ACC112 (cell line): ENCODE data around the gene TNFSF9.
"Not testable (repeated sequence)": the region's sequence is repeated elsewhere in the genome, so short reads cannot be mapped to it uniquely, and the experiment has no call there.

Experiments
- H2AFZ ChIP-seq: fragments of 200-600 bp; sonication (generic); one replicate; pipeline ENCODE4 v1.6.0; 2017; ENCODE audit warnings: antibody characterized with exemption, low read length; ENCODE audit not compliant: unreplicated experiment
- H3K27ac ChIP-seq: fragments of 200-600 bp; sonication (generic); 2 replicates; pipeline ENCODE4 v1.5.1; 2014; ENCODE audit warnings: low read depth, mild to moderate bottlenecking, antibody characterized with exemption, low read length, moderate library complexity
- H3K27me3 ChIP-seq: fragments of 200-600 bp; sonication (generic); 2 replicates; pipeline ENCODE4 v1.6.1; 2014; ENCODE audit warnings: mild to moderate bottlenecking, antibody characterized with exemption, low read length, moderate library complexity, mixed read lengths; ENCODE audit not compliant: insufficient read depth
- H3K36me3 ChIP-seq: fragments of 200-600 bp; sonication (generic); 2 replicates; pipeline ENCODE4 v1.6.1; 2016; ENCODE audit warnings: mild to moderate bottlenecking, antibody characterized with exemption, low read length, moderate library complexity, mixed read lengths; ENCODE audit not compliant: insufficient read depth
- H3K4me1 ChIP-seq: fragments of 200-600 bp; sonication (generic); one replicate; pipeline ENCODE4 v1.6.1; 2016; ENCODE audit warnings: low read length, mixed read lengths; ENCODE audit not compliant: insufficient read depth, unreplicated experiment, control insufficient read depth
- H3K4me3 ChIP-seq: fragments of 200-600 bp; sonication (generic); 2 replicates; pipeline ENCODE4 v1.5.1; 2014; ENCODE audit warnings: mild to moderate bottlenecking, low read depth, low read length
- H3K79me2 ChIP-seq: fragments of 200-600 bp; sonication (generic); one replicate; pipeline ENCODE4 v1.6.0; 2016; ENCODE audit warnings: low read length; ENCODE audit not compliant: control insufficient read depth, unreplicated experiment, insufficient read depth

Gene TNFSF9

DNA sequence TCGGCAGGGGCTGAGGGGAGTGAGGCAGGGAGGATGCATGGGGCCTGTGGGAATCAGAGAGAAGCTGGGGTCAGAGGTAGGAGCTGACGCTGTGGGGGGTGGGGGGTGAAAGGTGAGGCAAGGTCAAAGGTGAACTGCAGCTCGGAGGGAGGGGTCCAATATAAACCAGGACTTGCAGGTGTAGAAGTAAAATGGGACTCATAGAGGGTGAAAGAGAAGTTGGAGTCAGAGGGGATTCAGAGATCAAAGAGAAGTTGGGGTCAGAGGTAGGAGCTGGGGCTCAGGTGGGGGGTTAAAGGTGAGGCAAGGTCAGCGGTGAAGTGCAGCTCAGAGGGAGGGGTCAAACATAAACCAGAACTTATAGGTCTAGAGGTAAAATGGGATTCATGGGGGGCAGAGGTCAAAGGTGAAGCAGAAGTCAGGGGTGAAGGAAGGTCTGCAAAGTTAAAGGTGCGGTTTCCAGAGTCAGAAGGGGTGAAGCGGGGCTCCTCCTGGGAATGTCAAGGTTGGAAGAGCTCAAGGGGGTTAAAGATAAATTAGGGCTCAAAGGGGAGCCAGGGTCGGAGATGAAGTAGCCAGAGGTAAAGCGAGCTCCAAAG, 36.3 kb upstream of the TNFSF9 start:
- Histone ChIP-seq H3K27ac (no peak overlapping the region), H2AFZ (no peak overlapping the region), H3K36me3 (no peaks in the 10 kb centered on the region), H3K4me1 (no peaks in the 10 kb centered on the region), H3K4me3 (no peak overlapping the region), H3K27me3 (0 out of 2 replicates have a peak, but pooled peaks cover 5% of the 10 kb centered on the region), H3K79me2 (no peaks in the 10 kb centered on the region)

DNA sequence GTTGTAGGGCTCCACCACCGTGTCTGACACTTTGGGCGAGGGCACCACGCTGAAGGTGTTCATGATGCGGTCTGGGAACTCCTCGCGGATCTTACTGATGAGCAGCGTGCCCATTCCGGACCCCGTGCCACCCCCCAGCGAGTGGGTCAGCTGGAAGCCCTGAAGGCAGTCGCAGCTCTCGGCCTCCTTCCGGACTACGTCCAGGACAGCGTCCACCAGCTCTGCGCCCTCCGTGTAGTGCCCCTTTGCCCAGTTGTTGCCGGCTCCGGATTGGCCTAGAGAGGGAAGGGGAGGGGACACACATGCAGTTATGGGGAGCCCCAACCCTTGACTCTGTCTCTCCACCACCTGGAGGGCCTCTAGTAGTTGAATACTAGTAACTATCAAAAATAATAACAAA, 34.9 kb upstream of the TNFSF9 start:
- H3K4me3 ChIP-seq, result no peak overlapping the region
- H3K27me3 ChIP-seq, result peaks cover 12% of the 10 kb centered on the region
- no peaks in the 10 kb centered on the region for H3K79me2 ChIP-seq
- H3K4me1 ChIP-seq, result no peaks in the 10 kb centered on the region
- H3K27ac ChIP-seq, result no peak overlapping the region
- no peak overlapping the region for H2AFZ ChIP-seq
- H3K36me3 ChIP-seq, result no peaks in the 10 kb centered on the region

DNA sequence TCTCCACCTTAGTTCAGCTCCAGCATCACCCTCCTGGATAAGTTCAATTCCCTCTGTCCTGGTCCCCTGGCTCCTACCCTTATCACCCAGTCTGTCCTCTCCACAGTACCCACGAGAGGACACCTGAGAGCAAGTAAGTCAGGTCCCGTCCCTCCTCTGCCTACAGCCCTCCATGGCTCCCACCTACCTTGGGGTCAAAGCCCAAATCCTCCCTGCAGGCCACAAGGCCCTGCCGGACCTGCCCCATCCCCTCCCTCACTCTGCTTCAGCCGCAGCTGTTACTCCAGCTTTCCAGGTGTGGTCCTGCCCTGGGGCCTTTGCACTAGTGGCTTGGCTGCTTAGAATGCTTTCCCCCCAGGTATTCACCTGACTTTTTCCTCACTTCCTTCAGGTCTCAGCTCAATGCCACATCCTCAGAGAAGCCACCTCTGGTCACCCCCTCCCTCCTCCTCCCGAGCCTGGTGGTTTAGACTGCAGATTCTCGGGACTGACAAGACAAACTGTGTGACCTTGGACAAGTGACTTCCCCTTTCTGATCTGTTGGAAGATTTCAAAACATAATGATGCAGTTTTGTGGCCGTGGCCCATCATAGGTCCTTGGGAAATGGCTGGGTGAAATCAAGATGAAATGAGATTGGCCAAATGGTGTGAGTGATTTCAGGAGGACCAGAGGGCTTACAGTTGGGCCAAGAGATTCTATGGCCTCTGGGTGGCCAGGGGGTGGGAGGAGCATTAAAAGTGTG, 32.4 kb upstream of the TNFSF9 start:
- H3K79me2 ChIP-seq, result no peaks in the 10 kb centered on the region
- H2AFZ ChIP-seq, result no peak overlapping the region
- H3K4me1 ChIP-seq, result no peaks in the 10 kb centered on the region
- H3K36me3 ChIP-seq, result no peaks in the 10 kb centered on the region
- peaks cover 31% of the 10 kb centered on the region for H3K27me3 ChIP-seq
- H3K27ac ChIP-seq, result no peak overlapping the region
- no peak overlapping the region for H3K4me3 ChIP-seq

DNA sequence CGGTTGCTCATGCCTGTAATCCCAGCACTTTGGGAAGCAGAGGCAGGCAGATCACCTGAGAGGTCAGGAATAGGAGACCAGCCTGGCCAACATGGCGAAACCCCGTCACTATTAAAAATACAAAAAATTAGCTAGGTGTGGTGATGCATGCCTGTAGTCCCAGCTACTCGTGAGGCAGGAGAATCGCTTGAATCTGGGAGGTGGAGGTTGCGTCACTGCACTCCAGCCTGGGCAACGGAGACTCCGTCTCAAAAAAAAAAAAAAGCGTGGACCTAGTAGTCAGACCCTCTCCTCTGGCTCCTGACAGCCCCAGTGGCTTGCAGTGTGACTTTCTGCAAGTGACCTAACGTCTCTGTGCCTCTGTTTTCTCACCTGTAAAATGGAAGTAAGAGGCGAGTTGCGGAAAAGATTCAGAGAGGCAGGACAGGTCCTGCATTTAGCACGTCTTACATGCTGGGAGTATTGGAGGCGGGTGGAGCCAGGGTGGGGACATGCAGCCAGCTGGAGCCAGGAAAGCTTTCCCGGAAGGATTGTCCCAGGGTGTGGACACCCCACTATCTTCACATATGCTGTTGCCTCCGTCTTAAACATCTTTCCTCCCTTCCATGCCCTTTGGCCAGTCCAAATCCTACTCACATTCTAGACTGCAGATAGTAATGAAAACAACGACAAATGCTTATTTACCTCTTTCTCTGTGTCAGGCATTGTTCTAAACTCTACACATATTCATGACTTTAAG, 31.6 kb upstream of the TNFSF9 start:
- no peak overlapping the region for H3K4me3 ChIP-seq
- H2AFZ ChIP-seq, result no peak overlapping the region
- H3K4me1 ChIP-seq, result no peaks in the 10 kb centered on the region
- no peak overlapping the region for H3K27ac ChIP-seq
- H3K36me3 ChIP-seq, result no peaks in the 10 kb centered on the region
- no peaks in the 10 kb centered on the region for H3K79me2 ChIP-seq
- H3K27me3 ChIP-seq, result peaks cover 31% of the 10 kb centered on the region

DNA sequence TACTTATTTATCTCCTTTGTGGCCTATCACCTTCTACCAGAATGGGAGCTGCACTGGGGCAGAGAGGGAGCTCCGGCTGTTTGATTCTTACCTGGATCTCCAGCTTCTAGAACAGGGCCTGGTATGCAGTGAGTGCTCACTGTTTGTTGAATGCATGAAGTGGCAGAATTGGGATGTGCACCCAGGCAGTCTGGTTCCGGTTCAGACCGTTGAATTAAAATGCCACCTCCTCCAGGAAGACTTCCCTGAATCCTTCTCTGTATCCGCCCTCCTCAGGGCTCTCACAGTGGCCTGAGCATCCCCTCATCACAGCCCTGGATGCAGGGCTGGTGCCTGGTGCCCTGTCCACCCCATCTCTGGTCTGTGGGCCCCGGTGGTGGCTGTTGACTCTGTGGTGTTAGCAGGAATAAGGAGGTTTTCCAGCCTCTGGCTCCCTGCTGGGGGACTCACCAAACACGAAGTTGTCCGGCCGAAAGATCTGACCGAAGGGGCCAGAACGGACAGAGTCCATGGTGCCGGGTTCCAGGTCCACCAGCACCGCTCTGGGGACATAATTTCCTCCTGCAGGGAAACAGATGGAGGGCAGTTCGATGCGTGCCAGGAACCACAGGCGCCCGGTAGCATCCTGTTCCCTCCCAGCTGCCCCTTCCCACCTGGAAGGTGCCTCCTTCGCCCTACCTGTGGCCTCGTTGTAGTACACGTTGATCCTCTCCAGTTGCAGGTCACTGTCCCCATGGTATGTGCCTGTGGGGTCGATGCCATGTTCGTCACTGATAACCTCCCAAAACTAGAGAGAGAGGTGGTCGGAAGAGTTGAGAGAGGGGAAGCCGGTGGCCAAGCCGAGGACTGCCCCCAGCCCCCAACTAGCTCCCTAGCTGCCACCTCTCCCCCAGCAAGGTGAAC, 29.7 kb upstream of the TNFSF9 start:
- Histone ChIP-seq H3K4me3 (no peak overlapping the region), H3K27me3 (peaks cover 31% of the 10 kb centered on the region), H3K36me3 (no peaks in the 10 kb centered on the region), H3K27ac (no peak overlapping the region), H3K79me2 (no peaks in the 10 kb centered on the region), H2AFZ (no peak overlapping the region), H3K4me1 (no peaks in the 10 kb centered on the region)

DNA sequence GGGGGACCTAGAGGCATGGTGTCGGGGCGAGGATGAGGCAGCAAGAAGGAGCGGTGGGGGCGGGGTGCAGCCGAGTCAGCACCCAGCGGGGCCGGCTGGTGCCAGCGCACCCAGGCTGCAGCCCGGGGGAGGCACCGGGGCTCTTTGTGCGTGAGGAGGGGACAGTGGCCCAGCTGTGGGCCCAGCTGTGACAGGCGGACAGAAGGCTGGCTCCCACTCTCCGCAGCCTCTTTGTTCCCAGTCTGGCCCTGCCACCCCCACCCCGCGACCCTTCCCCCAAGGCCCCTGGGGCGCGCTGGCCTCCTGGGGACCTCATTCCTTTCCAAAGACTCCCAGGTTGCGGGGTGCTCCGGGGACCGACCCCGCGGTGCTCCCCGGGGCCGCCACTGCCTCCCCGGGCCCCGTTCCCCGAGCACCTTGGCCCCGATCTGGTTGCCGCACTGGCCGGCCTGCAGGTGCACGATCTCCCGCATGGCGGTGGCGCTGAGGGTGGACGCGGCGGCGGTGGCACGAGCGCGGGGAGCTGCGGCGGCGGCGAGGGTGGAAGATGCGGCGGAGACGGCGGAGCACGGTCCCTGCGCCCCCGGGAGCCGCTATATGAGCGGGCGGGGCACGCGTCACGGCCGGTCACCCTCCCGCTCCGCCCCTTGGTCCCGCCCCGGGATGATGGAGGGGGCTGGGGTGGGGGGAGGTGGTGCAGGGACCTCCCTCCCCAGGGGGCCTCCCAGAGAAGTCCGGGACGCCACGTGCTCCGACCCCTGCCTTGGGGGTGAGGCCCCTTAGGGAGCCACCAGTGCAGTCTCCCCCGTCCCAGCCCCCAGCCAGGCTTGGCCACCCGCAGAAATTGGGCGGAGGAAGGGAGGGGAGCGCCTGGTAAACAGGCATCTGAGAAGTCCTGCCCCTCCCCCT, 28.8 kb upstream of the TNFSF9 start, which contains the start of gene TUBB4A:
TSS of gene TUBB4A (minus strand) at position 570 of the 909 bp plus-strand sequence. CDS start at position 473, 97 bp downstream.
- H3K27ac ChIP-seq, result no peak within 1 kb of the TSS
- peaks cover 31% of the 10 kb centered on the region for H3K27me3 ChIP-seq
- H3K4me1 ChIP-seq, result no peaks in the 10 kb centered on the region
- no peaks in the 10 kb centered on the region for H3K79me2 ChIP-seq
- H2AFZ ChIP-seq, result no peak within 1 kb of the TSS
- H3K4me3 ChIP-seq, result peak within 1 kb of the TSS; percentile 62
- no peaks in the 10 kb centered on the region for H3K36me3 ChIP-seq

DNA sequence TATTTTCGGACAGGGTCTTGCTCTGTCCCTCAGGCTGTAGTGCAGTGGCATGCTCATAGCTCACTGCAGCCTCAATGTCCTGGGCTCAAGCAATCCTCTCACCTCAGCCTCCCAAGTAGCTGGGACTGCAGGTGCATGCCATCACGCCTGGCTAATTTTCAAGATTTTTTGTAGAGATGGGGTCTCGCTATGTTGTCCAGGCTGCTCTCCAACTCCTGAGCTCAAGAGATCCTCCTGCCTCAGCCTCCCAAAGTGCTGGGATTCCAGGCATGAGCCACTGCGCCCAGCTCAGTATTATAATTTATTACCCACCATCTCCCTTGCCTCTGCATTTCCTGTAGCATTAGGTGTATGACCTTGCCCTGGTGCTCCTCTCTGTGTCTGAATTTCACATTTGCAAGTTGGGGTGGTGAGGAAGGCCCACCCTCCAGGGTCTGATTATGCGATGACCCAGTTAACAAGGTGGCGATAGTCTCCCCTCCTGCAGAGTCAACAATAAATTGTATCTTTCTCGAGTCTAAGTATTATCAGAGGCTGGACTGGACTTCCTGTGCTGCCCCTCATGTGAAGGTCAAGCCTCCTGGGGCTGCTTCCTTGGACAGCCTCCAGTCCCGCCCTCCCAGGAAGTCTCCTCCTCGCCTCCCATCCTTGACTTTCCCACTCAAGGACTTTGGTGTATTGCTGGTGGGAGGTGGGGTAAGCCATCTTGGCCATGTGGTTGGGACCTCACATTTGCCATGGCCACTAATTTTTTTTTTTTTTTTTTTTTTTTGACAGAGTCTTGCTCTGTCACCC, 27.2 kb upstream of the TNFSF9 start:
- no peaks in the 10 kb centered on the region for H3K36me3 ChIP-seq
- H3K79me2 ChIP-seq, result no peaks in the 10 kb centered on the region
- no peaks in the 10 kb centered on the region for H3K4me1 ChIP-seq
- H2AFZ ChIP-seq, result no peak overlapping the region
- H3K4me3 ChIP-seq, result no peak overlapping the region
- H3K27ac ChIP-seq, result no peak overlapping the region
- H3K27me3 ChIP-seq, result peaks cover 31% of the 10 kb centered on the region

DNA sequence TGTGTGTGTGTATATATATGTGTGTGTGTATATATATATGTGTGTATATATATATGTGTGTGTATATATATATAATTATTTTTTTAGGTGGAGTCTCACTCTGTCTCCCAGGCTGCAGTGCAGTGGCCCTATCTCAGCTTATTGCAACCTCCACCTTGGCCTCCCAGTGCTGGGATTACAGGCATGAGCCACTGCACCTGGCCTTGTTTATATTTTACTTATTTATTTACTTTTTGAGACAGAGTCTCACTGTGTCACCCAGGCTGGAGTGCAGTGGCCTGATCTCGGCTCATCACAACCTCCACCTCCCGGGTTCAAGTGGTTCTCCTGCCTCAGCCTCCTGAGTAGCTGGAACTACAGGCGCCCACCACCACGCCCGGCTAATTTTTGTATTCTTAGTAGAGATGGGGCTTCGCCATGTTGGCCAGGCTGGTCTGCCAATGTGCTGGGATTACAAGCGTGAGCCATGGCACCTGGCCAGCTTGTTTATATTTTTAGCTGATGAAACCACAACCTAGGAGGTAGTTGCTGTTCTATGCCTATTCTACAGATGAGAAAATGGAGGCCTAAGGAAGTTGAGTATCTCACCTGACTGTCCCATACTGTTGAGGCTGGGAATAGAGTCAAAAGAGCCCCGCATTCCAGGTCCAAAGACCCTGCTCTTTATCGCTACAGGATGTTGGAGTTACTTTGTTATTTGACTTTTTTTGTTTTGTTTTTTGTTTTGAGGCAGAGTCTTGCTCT, 22.6 kb upstream of the TNFSF9 start:
- H3K79me2 ChIP-seq, H2AFZ ChIP-seq, H3K36me3 ChIP-seq, H3K27ac ChIP-seq, H3K27me3 ChIP-seq, H3K4me3 ChIP-seq, H3K4me1 ChIP-seq: not testable (repeated sequence)
